PC-3 (cell line): Measurements from ENCODE around the gene KCNH5.

Experiments used
- CTCF ChIP-seq: fragments of 300-600 bp; sonication (generic); conservative IDR thresholded peaks from 2 replicates; pipeline ENCODE4 v1.5.1; 2017; ENCODE audit warnings: antibody characterized with exemption, low read depth, mild to moderate bottlenecking, low read length
- EZH2 ChIP-seq: fragments of 300-600 bp; sonication (generic); IDR thresholded peaks from one replicate; pipeline ENCODE4 v1.6.1; 2017; ENCODE audit warnings: antibody characterized with exemption, mild to moderate bottlenecking, low read length; ENCODE audit not compliant: unreplicated experiment
- EZH2phosphoT487 ChIP-seq: fragments of 300-600 bp; sonication (generic); IDR thresholded peaks from 2 replicates; pipeline ENCODE4 v1.6.1; 2018; ENCODE audit warnings: mild to moderate bottlenecking, antibody characterized with exemption, low read length, borderline replicate concordance

- TF ChIP-seq CTCF (no peak), EZH2phosphoT487 (no peak), EZH2 (no peak)
These were observed 162.3 kb downstream of the KCNH5 start for GRCh38 chr14:62882967-62883366.
